CD4-positive, alpha-beta T cell treated with Interleukin-1 beta for 1 hour (primary cell): ENCODE data around the gene CST6.
A peak's percentile ranks its signal among the peaks of the same experiment; 100 is the strongest.

Experiments
- DNase-seq, 2 donors: peaks; one replicate each; pipeline ENCODE4 v3.0.0-alpha.2; 2020 to 2022

Gene CST6

GRCh38 chr11:66048547-66049323 lies 36.9 kb downstream of the CST6 start, which contains the start of gene GAL3ST3:
Gene GAL3ST3 (minus strand): TSS chr11:66049161. CDS start chr11:66045415, 3,746 bp downstream.
- no peak for DNase-seq

GRCh38 chr11:66050581-66051231 lies 38.9 kb downstream of the CST6 start:
- no peak for DNase-seq

GRCh38 chr11:66051371-66051765 lies 39.6 kb downstream of the CST6 start:
- DNase-seq = no peak

GRCh38 chr11:66051766-66052663 lies 40.2 kb downstream of the CST6 start, which contains the start of gene SF3B2:
Gene SF3B2 (plus strand): TSS chr11:66052364. CDS start chr11:66052385, 21 bp downstream.
- peak; percentile 97 to 98 for DNase-seq

- no peak for DNase-seq
These were observed 40.8 kb downstream of the CST6 start for GRCh38 chr11:66052664-66052982.

GRCh38 chr11:66055021-66055420 lies 43.2 kb downstream of the CST6 start:
- no peak for DNase-seq

GRCh38 chr11:66056501-66056900 lies 44.7 kb downstream of the CST6 start:
- DNase-seq = no peak

- DNase-seq = no peak
These were observed 48.3 kb downstream of the CST6 start for GRCh38 chr11:66059966-66060680.

- no peak for DNase-seq
These were observed 49.5 kb downstream of the CST6 start for GRCh38 chr11:66061268-66061667.

GRCh38 chr11:66062408-66062807 lies 50.6 kb downstream of the CST6 start:
- no peak for DNase-seq
